Ishikawa (cell line): ENCODE results near the gene SGPP2.

ENCODE experiments used
- CEBPB ChIP-seq: IDR thresholded peaks from 2 replicates; pipeline ENCODE4 v1.6.1; 2012
- CREB1 ChIP-seq: IDR thresholded peaks from 2 replicates; pipeline ENCODE4 v1.6.1; 2012; ENCODE audit warnings: low read depth
- EGR1 ChIP-seq: IDR thresholded peaks from 2 replicates; pipeline ENCODE4 v1.6.1; 2012
- EP300 ChIP-seq: IDR thresholded peaks from 2 replicates; pipeline ENCODE4 v1.6.1; 2012; ENCODE audit warnings: borderline replicate concordance
- FOXM1 ChIP-seq: IDR thresholded peaks from 2 replicates; pipeline ENCODE4 v1.6.1; 2012; ENCODE audit warnings: low read depth, borderline replicate concordance
- MAX ChIP-seq: IDR thresholded peaks from 2 replicates; pipeline ENCODE4 v1.6.1; 2012
- NFIC ChIP-seq: IDR thresholded peaks from 2 replicates; pipeline ENCODE4 v1.6.1; 2012
- RAD21 ChIP-seq: IDR thresholded peaks from 2 replicates; pipeline ENCODE4 v1.6.1; 2012; ENCODE audit warnings: low read depth
- REST ChIP-seq: IDR thresholded peaks from 2 replicates; pipeline ENCODE4 v1.6.1; 2012; ENCODE audit warnings: low read depth, mild to moderate bottlenecking
- TAF1 ChIP-seq: IDR thresholded peaks from 2 replicates; pipeline ENCODE4 v1.6.1; 2012; ENCODE audit warnings: low read depth, mild to moderate bottlenecking
- TCF12 ChIP-seq: IDR thresholded peaks from 2 replicates; pipeline ENCODE4 v1.6.1; 2012; ENCODE audit warnings: low read depth
- TEAD4 ChIP-seq: IDR thresholded peaks from 2 replicates; pipeline ENCODE4 v1.6.1; 2012
- YY1 ChIP-seq: IDR thresholded peaks from 2 replicates; pipeline ENCODE4 v1.6.1; 2012; ENCODE audit warnings: low read depth
- ZBTB7A ChIP-seq: IDR thresholded peaks from 2 replicates; pipeline ENCODE4 v1.6.1; 2012; ENCODE audit warnings: low read depth
- TF ChIP-seq, protein P1 (sequence below): IDR thresholded peaks from 2 replicates; pipeline ENCODE4 v1.6.1; 2012

Gene SGPP2

DNA sequence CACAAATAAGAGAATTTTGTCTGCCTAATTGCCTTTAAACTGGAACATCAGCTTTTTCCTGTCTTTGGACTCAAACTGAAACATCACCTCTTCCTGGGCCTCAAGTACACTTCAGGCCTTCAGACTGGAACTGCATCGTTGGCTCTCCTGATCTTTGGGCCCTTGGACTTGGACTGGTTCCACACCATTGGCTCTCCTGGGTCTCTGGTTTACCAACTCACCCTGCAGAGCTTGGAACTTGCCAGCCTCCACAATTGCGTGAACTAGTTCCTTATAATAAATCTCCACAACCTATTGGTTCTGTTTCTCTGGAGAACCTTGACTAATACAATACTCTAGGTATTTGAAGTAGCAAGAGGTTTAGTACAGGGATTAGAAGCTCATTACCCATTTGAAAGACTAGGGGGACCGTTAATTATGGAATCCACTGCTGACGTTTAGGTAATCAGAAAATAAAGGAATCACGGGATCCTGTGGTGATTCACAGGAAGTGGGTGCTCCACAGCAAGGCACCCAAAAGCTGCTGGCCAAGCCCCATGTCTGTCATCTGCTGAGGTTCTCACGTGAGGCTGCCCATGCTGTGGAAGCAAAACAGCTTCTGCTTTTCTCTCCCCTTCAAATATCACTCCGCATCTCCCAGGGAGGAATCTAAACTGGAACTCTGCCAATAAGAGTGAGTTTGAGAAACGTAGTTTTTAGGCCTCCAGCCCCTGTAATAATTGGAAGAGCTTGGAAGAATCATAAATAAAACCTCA lies 20.0 kb upstream of the SGPP2 start:
- TF ChIP-seq MAX (no peak), TCF12 (no peak), FOXM1 (no peak), YY1 (no peak), CEBPB (no peak), TAF1 (no peak), REST (no peak), EGR1 (no peak), RAD21 (no peak), TEAD4 (no peak)

DNA sequence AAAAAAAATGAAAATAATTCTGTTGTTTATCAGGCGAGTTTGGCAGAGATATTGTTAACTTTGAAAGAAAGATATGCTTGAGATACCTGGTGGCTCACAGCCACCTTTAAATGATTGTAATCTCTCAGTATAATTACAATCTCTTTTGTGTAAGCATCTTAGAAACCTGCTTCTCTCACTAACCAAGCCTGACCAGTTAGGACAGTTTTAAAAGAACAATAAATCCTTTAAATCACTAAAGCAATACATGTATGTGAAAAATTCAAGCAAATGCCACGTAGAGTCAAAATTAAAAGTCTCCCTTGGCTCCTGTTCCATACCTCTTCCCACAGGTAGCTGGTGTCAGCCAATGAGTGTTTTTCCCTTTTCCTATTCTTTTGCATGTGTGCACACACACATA lies 15.7 kb upstream of the SGPP2 start:
- TF ChIP-seq, protein P1, sequence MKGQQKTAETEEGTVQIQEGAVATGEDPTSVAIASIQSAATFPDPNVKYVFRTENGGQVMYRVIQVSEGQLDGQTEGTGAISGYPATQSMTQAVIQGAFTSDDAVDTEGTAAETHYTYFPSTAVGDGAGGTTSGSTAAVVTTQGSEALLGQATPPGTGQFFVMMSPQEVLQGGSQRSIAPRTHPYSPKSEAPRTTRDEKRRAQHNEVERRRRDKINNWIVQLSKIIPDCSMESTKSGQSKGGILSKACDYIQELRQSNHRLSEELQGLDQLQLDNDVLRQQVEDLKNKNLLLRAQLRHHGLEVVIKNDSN: no peak
- no peak for TF ChIP-seq MAX
- TF ChIP-seq CREB1: no peak
- TF ChIP-seq EGR1: no peak
- no peak for TF ChIP-seq REST
- no peak for TF ChIP-seq EP300
- TF ChIP-seq YY1: no peak
- no peak for TF ChIP-seq NFIC
- TF ChIP-seq TAF1: no peak
- TF ChIP-seq ZBTB7A: no peak
- TF ChIP-seq CEBPB: no peak
- no peak for TF ChIP-seq RAD21
- TF ChIP-seq TEAD4: no peak
- no peak for TF ChIP-seq FOXM1
- no peak for TF ChIP-seq TCF12

DNA sequence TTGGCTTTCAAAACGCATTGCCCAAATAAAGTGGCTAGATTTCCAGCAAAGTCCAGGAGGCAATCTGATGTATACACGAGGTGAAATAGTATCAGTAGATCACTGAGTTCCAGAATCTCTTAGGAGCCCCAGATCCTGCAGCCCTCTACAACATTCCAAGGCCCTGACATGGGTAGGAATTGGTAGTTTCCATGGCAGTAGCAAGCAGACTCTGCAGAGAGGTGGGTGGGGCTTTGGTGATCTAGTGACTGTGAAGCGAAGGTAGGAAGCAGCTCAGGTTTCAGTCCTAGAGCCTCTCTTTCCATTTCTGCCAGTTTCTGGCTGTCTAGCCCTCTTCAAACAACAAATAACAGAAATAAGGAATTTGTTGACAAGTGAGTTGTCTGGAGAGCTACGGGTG lies 13.8 kb upstream of the SGPP2 start:
- no peak for TF ChIP-seq EGR1
- peak; percentile 82 for TF ChIP-seq TEAD4

GRCh38 chr2:222413295-222413911 lies 10.9 kb upstream of the SGPP2 start:
- TF ChIP-seq CEBPB (no peak), NFIC (no peak), RAD21 (no peak), EGR1 (no peak), FOXM1 (no peak), YY1 (no peak), ZBTB7A (no peak), REST (no peak), EP300 (no peak), CREB1 (no peak), TAF1 (no peak), TCF12 (no peak), TEAD4 (no peak), MAX (no peak)
- TF ChIP-seq, protein P1: no peak
